NCI-H526 treated with DMSO at 0.1 percent for 48 hours (cell line): ENCODE data around the gene TMEM150A.
"Not testable (repeated sequence)": the region's sequence is repeated elsewhere in the genome, so short reads cannot be mapped to it uniquely, and the experiment has no call there.

Source experiments
- DNase-seq: peaks from one replicate; lab custom pipeline; 2025; lab: John Stamatoyannopoulos, UW

TMEM150A gene

GRCh38 chr2:85566265-85566664, 36.2 kb downstream of the TMEM150A start:
- DNase-seq: no peak

DNA sequence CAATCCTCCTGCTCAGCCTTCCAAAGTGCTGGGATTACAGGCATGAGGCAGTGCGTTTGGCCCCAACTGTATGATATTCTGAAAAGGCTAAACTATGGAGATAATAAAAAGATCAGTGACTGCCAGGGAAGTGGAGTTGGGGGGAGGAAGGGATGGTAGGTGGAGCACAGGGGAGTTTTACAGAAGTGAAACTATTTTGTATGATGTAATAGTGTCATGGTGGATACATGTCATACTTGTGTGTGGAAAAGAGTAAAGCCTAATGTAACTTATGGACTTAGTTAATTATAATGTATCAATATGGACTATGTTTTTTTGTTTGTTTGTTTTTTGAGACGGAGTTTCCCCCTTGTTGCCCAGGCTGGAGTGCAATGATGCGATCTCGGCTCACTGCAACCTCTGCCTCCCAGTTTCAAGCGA, 38.3 kb downstream of the TMEM150A start:
- no peak for DNase-seq

GRCh38 chr2:85561280-85562212, 41.0 kb downstream of the TMEM150A start, which contains the start of gene GGCX:
Gene GGCX (minus strand): TSS chr2:85561493. CDS start chr2:85561428, 65 bp downstream.
- DNase-seq: peak; percentile 90

- no peak for DNase-seq
Measured at GRCh38 chr2:85560812-85561279, 41.7 kb downstream of the TMEM150A start.

- not testable (repeated sequence) for DNase-seq
Measured at GRCh38 chr2:85560403-85560726, 42.1 kb downstream of the TMEM150A start.

DNA sequence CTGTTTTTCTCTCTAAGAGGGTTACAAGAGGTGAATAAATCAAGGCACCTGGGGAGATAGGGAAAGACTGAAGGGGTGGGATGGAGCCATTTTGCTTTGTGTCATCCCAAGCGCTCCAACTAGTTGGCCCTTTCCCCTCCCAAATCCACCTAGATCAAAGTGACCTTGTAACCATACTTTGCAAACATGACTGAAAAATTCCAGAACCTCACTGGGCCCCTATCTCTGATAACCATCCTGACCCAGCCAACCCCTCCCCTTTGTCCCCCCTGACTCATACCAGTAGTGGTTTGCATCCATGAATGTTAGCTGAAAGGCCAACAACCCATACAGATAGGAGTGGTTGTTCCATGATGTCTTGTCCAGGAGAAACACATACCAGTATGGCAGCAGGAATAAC, 44.3 kb downstream of the TMEM150A start:
- no peak for DNase-seq

GRCh38 chr2:85557130-85557529, 45.4 kb downstream of the TMEM150A start:
- no peak for DNase-seq

DNA sequence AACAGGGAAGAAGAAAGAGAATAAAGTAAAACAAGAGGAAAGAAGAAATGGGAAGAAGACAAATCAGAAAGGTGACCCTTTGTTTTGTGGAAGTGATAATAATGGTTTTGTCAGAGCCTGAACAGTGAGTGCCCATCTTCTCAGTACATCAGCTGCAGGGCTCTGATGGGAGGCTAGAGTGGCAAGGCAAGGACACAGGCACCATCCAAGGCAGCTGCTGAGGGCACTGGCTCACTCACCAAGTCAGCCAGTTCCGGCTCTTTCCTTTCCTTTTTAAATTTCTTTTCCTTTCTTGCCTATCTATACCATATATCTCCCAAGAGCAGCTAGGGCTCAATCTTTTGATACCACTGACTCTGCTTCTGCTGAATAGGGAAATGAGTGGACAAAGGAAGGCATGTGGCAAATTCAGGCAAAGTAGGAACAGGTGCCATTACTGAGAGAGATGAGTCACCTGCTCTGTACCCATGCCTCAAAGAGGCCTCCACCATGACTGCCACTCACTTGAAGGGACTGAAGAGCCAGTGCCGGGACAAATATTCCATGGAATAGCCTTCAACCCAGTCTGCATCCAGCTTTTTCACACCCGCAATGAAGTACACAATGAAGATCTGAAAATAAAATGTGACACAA, 47.4 kb downstream of the TMEM150A start:
- no peak for DNase-seq

DNA sequence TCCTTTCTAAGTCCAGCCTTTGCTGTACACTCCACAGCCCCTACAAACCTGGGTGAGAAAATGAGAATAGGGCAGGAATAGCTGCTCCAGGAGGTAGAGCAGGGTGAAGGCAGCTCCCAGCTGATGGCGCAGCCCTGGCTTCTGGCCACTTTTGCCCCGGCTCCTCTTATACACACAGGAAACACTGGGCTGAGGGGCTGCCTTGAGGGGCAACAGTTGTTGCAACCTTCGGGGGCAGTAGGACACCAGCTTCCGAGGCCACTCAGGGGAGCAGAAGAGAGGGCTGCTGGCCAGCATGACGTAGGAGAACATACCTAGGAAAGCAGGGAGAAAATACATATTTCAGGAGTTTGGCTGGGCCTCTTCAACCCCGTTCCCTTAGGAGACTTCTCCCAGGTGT, 49.3 kb downstream of the TMEM150A start:
- DNase-seq: no peak

DNA sequence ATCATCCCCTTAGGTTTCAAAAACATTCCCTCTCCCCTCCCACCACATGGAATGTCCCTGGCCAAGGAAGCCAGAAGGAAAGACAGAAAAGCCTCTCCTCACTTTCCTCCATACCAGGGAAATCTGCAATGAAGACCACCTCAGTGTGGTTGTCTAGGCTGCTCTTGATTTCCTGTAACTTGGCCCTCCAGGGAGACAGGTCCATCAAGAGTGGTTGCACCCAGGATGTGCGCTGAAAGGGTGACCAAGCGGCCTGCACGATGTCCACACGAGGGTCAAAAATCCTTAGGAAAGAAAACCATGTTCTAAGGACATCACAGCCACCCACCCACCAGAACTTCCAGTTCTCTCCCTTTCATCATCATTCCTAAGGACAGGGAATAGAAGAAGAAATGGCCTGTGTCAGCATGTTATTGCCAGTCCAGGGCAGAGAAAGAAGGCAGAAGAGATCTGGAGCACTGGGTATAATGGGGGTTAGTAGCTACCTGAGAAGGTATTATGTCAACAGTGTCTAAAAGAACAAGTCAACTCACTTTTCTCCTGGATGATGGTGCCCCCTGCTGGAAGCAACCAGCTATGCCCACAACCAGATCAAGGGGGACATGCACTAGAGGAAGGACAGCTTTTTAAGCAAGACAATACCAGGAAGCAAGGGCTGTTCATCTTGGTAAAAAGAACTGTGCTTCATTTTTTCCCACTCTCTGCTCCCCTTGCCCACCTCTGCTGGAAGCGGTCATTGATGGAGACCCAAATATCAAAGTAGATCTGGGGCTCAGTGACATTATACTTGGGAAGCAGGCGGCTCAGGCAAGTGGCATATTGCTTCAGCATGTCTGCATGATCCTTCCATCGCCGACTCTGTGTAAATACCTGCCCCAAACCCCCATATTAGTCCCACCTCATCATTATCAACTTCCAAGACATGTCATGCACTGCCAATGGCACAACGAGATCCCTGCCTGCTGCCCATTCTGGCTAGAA, 50.5 kb downstream of the TMEM150A start:
- peak; percentile 43 for DNase-seq

- no peak for DNase-seq
Measured at GRCh38 chr2:85550486-85550885, 52.0 kb downstream of the TMEM150A start.

- no peak for DNase-seq
Measured at GRCh38 chr2:85549826-85550225, 52.7 kb downstream of the TMEM150A start.

- DNase-seq: no peak
Measured at GRCh38 chr2:85549095-85549494, 53.4 kb downstream of the TMEM150A start.

GRCh38 chr2:85548608-85548900, 53.9 kb downstream of the TMEM150A start:
- no peak for DNase-seq
